PC-9 (cell line): Measurements from ENCODE around the gene CTXN3. TPM values are rescaled to one million over a fixed set of nuclear protein-coding genes. Genes with fewer than 3 reads are reported as not detected.

Experiments used
- BruUV-seq: library from RNA; stranded (reverse); fragments of 400-500 nt; replicated peaks from 2 replicates; lab custom pipeline; 2021; lab: Mats Ljungman, UMichigan
- CTCF ChIA-PET: fragments of 300-600 bp; sonication (Branson Sonifier 250); formaldehyde crosslinking; loops from one replicate; lab custom pipeline; 2022; ENCODE audit warnings: antibody characterized with exemption; lab: Charles Lee
- POLR2A ChIA-PET: fragments of 300-600 bp; sonication (Branson Sonifier 250); formaldehyde crosslinking; loops from one replicate; lab custom pipeline; 2022; ENCODE audit warnings: antibody characterized with exemption; ENCODE audit not compliant: unreplicated experiment; lab: Charles Lee
- DNase-seq, 2 experiments: peaks; one replicate each; pipeline versions ENCODE4 v3.0.0 to v3.0.0-alpha.2; 2015 to 2022; ENCODE audit warnings: mixed read lengths in 1 of 2
- H2AFZ ChIP-seq: fragments of 200-600 bp; sonication (generic); 2 replicates; pipeline ENCODE4 v1.8.1; 2017; ENCODE audit warnings: antibody characterized with exemption
- H3F3A ChIP-seq: fragments of 200-600 bp; sonication (generic); 2 replicates; pipeline ENCODE4 v1.8.1; 2017; ENCODE audit warnings: antibody characterized with exemption, mild to moderate bottlenecking, low read depth; ENCODE audit not compliant: insufficient read depth
- H3K27ac ChIP-seq: fragments of 200-600 bp; sonication (generic); 2 replicates; pipeline ENCODE4 v1.6.1; 2016; ENCODE audit warnings: mixed run types
- H3K27me3 ChIP-seq: fragments of 200-600 bp; sonication (generic); 2 replicates; pipeline ENCODE4 v1.6.1; 2016; ENCODE audit warnings: low read depth, mixed run types; ENCODE audit not compliant: insufficient read depth
- H3K36me3 ChIP-seq: fragments of 200-600 bp; sonication (generic); 2 replicates; pipeline ENCODE4 v1.6.1; 2016; ENCODE audit warnings: low read depth, mixed run types
- H3K4me1 ChIP-seq: fragments of 200-600 bp; sonication (generic); replicated peaks from 2 replicates; pipeline ENCODE4 v1.6.1; 2016; ENCODE audit warnings: mixed run types; ENCODE audit not compliant: insufficient read depth
- H3K4me2 ChIP-seq: fragments of 200-600 bp; sonication (generic); 2 replicates; pipeline ENCODE4 v1.6.1; 2017; ENCODE audit warnings: mixed run types
- H3K4me3 ChIP-seq: fragments of 200-600 bp; sonication (generic); 2 replicates; pipeline ENCODE4 v1.6.1; 2016; ENCODE audit warnings: mixed run types
- H3K79me2 ChIP-seq: fragments of 200-600 bp; sonication (generic); 2 replicates; pipeline ENCODE4 v1.6.1; 2017; ENCODE audit warnings: low read depth, mixed run types
- H3K9me2 ChIP-seq: fragments of 200-600 bp; sonication (generic); 2 replicates; pipeline ENCODE4 v1.8.1; 2017; ENCODE audit warnings: mild to moderate bottlenecking; ENCODE audit not compliant: insufficient read depth
- H3K9me3 ChIP-seq: fragments of 200-600 bp; sonication (generic); 2 replicates; pipeline ENCODE4 v1.8.1; 2016; ENCODE audit warnings: low read depth; ENCODE audit not compliant: insufficient read depth
- H4K20me1 ChIP-seq: fragments of 200-600 bp; sonication (generic); 2 replicates; pipeline ENCODE4 v1.8.1; 2017; ENCODE audit not compliant: insufficient read depth
- EZH2 ChIP-seq: fragments of 200-600 bp; sonication (generic); IDR thresholded peaks from 2 replicates; pipeline ENCODE4 v1.8.0; 2017; ENCODE audit warnings: antibody characterized with exemption, low read depth
- intact Hi-C: fragments of 100-400 bp; cut with micrococcal nuclease; formaldehyde crosslinking; loops from one replicate; pipeline ENCODE4 v1.10.0; 2022; ENCODE audit not compliant: unreplicated experiment
- total RNA-seq: library from RNA; stranded (reverse); gene quantifications from 2 replicates; pipeline ENCODE4 v1.2.3, GENCODE V29; 2021
- TF ChIP-seq, protein P1 (sequence below): fragments of 200-600 bp; sonication (generic); conservative IDR thresholded peaks from 2 replicates; pipeline ENCODE4 v1.6.1; 2017; ENCODE audit warnings: mixed run types, antibody characterized with exemption, mild to moderate bottlenecking, moderate library complexity

CTXN3 gene
- total RNA-seq, 1 experiment from 2014 or later = not detected

DNA sequence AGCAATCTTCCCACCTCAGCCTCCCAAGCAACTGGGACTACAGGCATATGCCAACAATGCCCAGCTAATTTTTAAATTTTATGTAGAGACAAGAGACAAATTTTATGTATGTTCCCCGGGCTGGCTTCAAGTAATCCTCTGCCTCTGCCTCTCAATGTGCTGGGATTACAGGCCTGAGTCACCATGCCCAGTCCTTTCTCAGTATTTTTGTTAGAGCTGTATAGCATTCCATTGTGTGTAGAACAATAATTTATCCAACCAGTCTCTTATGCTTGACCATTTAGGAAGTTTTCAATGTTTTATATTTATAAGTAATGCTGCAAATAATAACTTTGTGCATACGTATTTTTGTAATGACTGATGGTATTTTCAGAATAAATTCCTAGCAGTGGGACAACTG lies 38.9 kb upstream of the CTXN3 start:
- no TSS peak for BruUV-seq
- H3K4me2 ChIP-seq = no peak overlapping the region
- no peaks in the 10 kb centered on the region for H3K9me3 ChIP-seq
- 0 out of 2 replicates have a peak, but pooled peaks cover 4% of the 10 kb centered on the region for H3K9me2 ChIP-seq
- no peaks in the 10 kb centered on the region for H4K20me1 ChIP-seq
- no peak overlapping the region for H2AFZ ChIP-seq
- no peaks in the 10 kb centered on the region for H3K4me1 ChIP-seq
- H3K36me3 ChIP-seq = no peaks in the 10 kb centered on the region
- CTCF ChIA-PET = no interaction called here
- POLR2A ChIA-PET = no interaction called here
- H3K4me3 ChIP-seq = no peak overlapping the region
- H3K79me2 ChIP-seq = no peaks in the 10 kb centered on the region
- intact Hi-C loops = no loop called here
- no peak for DNase-seq
- TF ChIP-seq, protein P1, sequence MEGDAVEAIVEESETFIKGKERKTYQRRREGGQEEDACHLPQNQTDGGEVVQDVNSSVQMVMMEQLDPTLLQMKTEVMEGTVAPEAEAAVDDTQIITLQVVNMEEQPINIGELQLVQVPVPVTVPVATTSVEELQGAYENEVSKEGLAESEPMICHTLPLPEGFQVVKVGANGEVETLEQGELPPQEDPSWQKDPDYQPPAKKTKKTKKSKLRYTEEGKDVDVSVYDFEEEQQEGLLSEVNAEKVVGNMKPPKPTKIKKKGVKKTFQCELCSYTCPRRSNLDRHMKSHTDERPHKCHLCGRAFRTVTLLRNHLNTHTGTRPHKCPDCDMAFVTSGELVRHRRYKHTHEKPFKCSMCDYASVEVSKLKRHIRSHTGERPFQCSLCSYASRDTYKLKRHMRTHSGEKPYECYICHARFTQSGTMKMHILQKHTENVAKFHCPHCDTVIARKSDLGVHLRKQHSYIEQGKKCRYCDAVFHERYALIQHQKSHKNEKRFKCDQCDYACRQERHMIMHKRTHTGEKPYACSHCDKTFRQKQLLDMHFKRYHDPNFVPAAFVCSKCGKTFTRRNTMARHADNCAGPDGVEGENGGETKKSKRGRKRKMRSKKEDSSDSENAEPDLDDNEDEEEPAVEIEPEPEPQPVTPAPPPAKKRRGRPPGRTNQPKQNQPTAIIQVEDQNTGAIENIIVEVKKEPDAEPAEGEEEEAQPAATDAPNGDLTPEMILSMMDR = no peak
- no peaks in the 10 kb centered on the region for H3K27me3 ChIP-seq
- no peaks in the 10 kb centered on the region for H3F3A ChIP-seq
- no peak overlapping the region for H3K27ac ChIP-seq

DNA sequence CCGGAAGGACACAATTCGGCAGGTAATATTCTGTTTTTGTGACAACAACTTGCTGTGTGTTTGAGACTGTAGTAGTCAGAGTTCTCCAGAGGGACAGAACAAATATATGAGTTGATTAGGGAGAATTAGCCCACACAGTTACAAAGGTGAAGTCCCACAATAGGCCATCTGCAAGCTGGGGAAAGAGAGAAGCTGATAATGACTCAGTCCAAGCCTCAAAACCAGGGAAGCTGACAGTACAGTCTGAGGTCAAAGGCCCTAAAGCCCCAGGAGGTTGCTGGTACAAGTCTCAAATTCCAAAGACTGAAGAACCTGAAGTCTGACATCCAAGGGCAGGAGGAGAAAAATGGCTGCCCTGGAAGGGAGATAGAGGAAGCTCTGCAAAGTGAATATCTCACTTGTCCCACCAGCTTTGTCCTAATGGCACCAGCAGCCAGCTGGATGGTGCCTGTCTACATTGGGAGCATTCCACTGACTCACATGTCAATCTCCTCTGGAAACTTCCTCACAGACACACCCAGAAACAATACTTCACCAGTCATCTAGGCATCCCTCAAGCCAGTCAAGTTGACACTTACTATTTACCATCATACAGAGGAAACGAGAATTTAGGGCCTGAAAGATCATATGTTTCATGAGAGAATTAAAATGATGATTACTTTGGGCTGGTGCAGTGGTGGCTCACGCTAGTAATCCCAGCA lies 36.3 kb upstream of the CTXN3 start:
- ChIA-PET POLR2A (no interaction called here), CTCF (no interaction called here)
- Histone ChIP-seq H3K4me2 (no peak overlapping the region), H3K27ac (no peak overlapping the region), H3K79me2 (no peaks in the 10 kb centered on the region), H3K27me3 (no peaks in the 10 kb centered on the region), H3F3A (no peaks in the 10 kb centered on the region), H3K36me3 (no peaks in the 10 kb centered on the region), H3K9me2 (0 out of 2 replicates have a peak, but pooled peaks cover 4% of the 10 kb centered on the region), H3K4me1 (no peaks in the 10 kb centered on the region), H3K9me3 (no peaks in the 10 kb centered on the region), H2AFZ (no peak overlapping the region), H4K20me1 (no peaks in the 10 kb centered on the region), H3K4me3 (no peak overlapping the region)
- no peak for DNase-seq
- intact Hi-C loops = no loop called here
- BruUV-seq = no TSS peak
- no peak for TF ChIP-seq EZH2
- TF ChIP-seq, protein P1 = no peak

DNA sequence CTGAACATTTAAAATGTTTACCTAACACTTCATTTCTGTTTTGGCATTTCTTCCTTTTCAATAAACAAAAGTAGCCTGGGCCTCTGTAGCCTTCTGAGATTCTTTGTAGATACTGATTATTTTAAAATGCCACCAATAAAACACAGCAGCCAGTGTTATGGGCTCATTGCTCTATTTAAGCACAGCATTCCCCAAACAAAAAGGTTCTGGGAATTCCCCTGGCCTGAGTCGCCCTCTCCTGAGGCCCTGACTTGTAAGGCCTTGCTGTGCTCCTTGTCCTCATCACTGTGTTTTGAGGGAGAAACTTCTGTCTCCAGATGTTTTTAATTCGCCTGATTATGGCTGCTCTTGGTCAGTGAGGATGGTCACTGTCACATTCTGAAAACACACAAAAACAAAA lies 33.0 kb upstream of the CTXN3 start:
- H3K27ac ChIP-seq = no peak overlapping the region
- H3K4me3 ChIP-seq = no peak overlapping the region
- no peaks in the 10 kb centered on the region for H3K36me3 ChIP-seq
- DNase-seq = no peak
- H3F3A ChIP-seq = no peaks in the 10 kb centered on the region
- H3K4me2 ChIP-seq = no peak overlapping the region
- H3K27me3 ChIP-seq = no peaks in the 10 kb centered on the region
- ChIA-PET CTCF (no interaction called here), POLR2A (no interaction called here)
- H2AFZ ChIP-seq = no peak overlapping the region
- no peaks in the 10 kb centered on the region for H3K79me2 ChIP-seq
- H3K9me2 ChIP-seq = 0 out of 2 replicates have a peak, but pooled peaks cover 4% of the 10 kb centered on the region
- TF ChIP-seq, protein P1 = no peak
- no peak for TF ChIP-seq EZH2
- H3K4me1 ChIP-seq = no peaks in the 10 kb centered on the region
- no TSS peak for BruUV-seq
- H3K9me3 ChIP-seq = no peaks in the 10 kb centered on the region
- intact Hi-C loops = no loop called here
- H4K20me1 ChIP-seq = no peaks in the 10 kb centered on the region
